IMR-90 (cell line): ENCODE data around the gene CDK14.

Experiments used
- BHLHE40 ChIP-seq: fragments of 150-350 bp; IDR thresholded peaks from 2 replicates; pipeline ENCODE4 v1.6.1; 2016; ENCODE audit warnings: mild to moderate bottlenecking, low read depth, low read length
- CEBPB ChIP-seq: IDR thresholded peaks from 2 replicates; pipeline ENCODE4 v1.6.1; 2012; ENCODE audit warnings: low read depth, low read length, improper control_type of control experiment
- FOS ChIP-seq: fragments of 150-350 bp; IDR thresholded peaks from 2 replicates; pipeline ENCODE4 v1.6.1; 2016; ENCODE audit warnings: low read depth, low read length
- MAFK ChIP-seq: IDR thresholded peaks from 2 replicates; pipeline ENCODE4 v1.6.1; 2012; ENCODE audit warnings: low read depth, low read length, improper control_type of control experiment
- MAZ ChIP-seq: IDR thresholded peaks from 2 replicates; pipeline ENCODE4 v1.6.1; 2012; ENCODE audit warnings: low read depth, mild to moderate bottlenecking, low read length, improper control_type of control experiment, moderate library complexity, borderline replicate concordance
- NFE2L2 ChIP-seq: fragments of 150-350 bp; IDR thresholded peaks from 2 replicates; pipeline ENCODE4 v1.6.1; 2016; ENCODE audit warnings: low read depth, mild to moderate bottlenecking, low read length
- POLR2A ChIP-seq: IDR thresholded peaks from 2 replicates; pipeline ENCODE4 v1.6.1; 2012; ENCODE audit warnings: mild to moderate bottlenecking, low read depth, low read length
- RAD21 ChIP-seq: IDR thresholded peaks from 2 replicates; pipeline ENCODE4 v1.6.1; 2012; ENCODE audit warnings: low read length, improper control_type of control experiment
- RFX5 ChIP-seq: IDR thresholded peaks from 2 replicates; pipeline ENCODE4 v1.8.0; 2012; ENCODE audit warnings: low read depth, mild to moderate bottlenecking, low read length, moderate library complexity
- SMC3 ChIP-seq: fragments of 150-350 bp; IDR thresholded peaks from 2 replicates; pipeline ENCODE4 v1.6.1; 2016; ENCODE audit warnings: low read depth, mild to moderate bottlenecking, antibody characterized with exemption, low read length, moderate library complexity
- USF2 ChIP-seq: fragments of 150-350 bp; IDR thresholded peaks from 2 replicates; pipeline ENCODE4 v1.6.1; 2017; ENCODE audit warnings: mild to moderate bottlenecking, antibody characterized with exemption, low read length, low read depth
- TF ChIP-seq, protein P1 (sequence below): conservative IDR thresholded peaks from 2 replicates; pipeline ENCODE4 v1.5.1; 2012; ENCODE audit warnings: mild to moderate bottlenecking, low read depth, low read length, improper control_type of control experiment
- TF ChIP-seq, protein P2 (sequence below): fragments of 150-350 bp; IDR thresholded peaks from 2 replicates; pipeline ENCODE4 v1.6.1; 2016; ENCODE audit warnings: low read depth, mild to moderate bottlenecking, low read length, moderate library complexity, borderline replicate concordance

DNA sequence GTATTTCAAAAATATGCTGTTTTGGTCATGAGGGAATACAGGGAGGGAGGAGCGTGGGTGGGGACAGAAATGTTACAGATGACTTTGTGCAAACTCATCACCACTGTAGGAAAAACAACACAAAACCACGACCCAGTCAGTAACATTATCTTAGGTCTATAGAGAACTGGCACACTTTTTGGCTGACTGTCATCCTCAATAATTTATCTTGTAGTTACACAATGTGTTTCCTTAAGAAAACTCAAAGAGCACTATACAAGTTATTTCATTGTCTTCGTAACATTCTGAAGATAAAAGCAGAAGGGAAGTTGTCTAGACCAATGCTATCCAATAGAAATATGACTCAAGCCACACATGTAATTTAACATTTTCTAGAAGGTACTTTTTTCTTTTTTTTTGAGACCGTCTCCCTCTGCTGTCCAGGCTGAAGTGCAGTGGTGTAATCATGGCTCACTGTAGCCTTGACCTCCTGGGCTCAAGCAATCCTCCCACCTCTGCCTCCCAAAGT is 16.9 kb upstream of the CDK14 start:
- TF ChIP-seq, protein P1, sequence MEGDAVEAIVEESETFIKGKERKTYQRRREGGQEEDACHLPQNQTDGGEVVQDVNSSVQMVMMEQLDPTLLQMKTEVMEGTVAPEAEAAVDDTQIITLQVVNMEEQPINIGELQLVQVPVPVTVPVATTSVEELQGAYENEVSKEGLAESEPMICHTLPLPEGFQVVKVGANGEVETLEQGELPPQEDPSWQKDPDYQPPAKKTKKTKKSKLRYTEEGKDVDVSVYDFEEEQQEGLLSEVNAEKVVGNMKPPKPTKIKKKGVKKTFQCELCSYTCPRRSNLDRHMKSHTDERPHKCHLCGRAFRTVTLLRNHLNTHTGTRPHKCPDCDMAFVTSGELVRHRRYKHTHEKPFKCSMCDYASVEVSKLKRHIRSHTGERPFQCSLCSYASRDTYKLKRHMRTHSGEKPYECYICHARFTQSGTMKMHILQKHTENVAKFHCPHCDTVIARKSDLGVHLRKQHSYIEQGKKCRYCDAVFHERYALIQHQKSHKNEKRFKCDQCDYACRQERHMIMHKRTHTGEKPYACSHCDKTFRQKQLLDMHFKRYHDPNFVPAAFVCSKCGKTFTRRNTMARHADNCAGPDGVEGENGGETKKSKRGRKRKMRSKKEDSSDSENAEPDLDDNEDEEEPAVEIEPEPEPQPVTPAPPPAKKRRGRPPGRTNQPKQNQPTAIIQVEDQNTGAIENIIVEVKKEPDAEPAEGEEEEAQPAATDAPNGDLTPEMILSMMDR = no peak; the same call in 1 of the 2 replicates
- TF ChIP-seq POLR2A (no peak), RFX5 (no peak), SMC3 (no peak), RAD21 (no peak), MAFK (no peak), USF2 (no peak), MAZ (no peak), NFE2L2 (no peak), BHLHE40 (peak; percentile 77), FOS (no peak), CEBPB (peak; percentile 81)
- TF ChIP-seq, protein P2, sequence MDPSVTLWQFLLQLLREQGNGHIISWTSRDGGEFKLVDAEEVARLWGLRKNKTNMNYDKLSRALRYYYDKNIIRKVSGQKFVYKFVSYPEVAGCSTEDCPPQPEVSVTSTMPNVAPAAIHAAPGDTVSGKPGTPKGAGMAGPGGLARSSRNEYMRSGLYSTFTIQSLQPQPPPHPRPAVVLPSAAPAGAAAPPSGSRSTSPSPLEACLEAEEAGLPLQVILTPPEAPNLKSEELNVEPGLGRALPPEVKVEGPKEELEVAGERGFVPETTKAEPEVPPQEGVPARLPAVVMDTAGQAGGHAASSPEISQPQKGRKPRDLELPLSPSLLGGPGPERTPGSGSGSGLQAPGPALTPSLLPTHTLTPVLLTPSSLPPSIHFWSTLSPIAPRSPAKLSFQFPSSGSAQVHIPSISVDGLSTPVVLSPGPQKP = no peak
